NOMO-1 (cell line): ENCODE data around the gene ABL1.
"Not testable (repeated sequence)": the region's sequence is repeated elsewhere in the genome, so short reads cannot be mapped to it uniquely, and the experiment has no call there.

Experiments used
- DNase-seq, 2 experiments: peaks; one replicate each; lab custom pipeline; 2025; ENCODE audit not compliant: unreplicated experiment in 2 of 2; lab: John Stamatoyannopoulos, UW

Gene ABL1

DNA sequence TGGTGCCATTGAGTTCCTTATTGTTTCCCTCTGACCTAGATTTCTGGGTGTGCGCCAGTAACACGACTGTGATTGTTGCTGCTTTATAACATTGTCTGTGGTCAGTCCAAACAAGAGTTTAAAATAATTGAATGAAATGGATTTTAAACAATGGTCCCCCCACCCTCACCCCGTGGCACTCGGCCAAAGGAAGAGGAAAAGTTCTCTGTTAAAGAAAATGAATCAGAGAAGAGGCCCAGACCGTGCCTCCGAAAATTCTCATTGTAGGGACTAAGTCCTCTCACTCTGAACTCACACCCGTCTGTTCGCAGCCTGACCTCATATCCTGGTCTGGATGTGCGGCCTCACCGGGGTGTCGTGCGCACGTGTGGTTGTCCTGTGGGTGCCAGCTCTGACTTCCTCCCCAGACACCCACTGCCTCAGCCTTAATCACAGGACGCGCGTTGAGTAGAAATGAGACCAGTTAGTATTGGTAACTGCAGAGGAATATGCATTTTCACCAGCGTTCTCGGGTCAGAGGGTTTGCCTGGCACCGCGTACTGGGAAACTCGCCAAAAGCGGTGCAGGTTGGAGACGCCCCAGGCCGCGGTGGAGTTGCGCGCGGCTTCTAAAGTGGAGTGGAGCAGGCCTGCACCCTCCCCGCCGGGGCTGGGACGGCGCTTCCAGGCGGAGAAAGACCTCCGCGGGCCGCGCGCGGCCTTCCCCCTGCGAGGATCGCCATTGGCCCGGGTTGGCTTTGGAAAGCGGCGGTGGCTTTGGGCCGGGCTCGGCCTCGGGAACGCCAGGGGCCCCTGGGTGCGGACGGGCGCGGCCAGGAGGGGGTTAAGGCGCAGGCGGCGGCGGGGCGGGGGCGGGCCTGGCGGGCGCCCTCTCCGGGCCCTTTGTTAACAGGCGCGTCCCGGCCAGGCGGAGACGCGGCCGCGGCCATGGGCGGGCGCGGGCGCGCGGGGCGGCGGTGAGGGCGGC lies at the start of gene ABL1:
ABL1 (plus strand) TSS at position 884 of the 966 bp plus-strand sequence. CDS start 193 bp downstream, outside the sequence.
- peak; percentile 47 to 57 for DNase-seq

DNA sequence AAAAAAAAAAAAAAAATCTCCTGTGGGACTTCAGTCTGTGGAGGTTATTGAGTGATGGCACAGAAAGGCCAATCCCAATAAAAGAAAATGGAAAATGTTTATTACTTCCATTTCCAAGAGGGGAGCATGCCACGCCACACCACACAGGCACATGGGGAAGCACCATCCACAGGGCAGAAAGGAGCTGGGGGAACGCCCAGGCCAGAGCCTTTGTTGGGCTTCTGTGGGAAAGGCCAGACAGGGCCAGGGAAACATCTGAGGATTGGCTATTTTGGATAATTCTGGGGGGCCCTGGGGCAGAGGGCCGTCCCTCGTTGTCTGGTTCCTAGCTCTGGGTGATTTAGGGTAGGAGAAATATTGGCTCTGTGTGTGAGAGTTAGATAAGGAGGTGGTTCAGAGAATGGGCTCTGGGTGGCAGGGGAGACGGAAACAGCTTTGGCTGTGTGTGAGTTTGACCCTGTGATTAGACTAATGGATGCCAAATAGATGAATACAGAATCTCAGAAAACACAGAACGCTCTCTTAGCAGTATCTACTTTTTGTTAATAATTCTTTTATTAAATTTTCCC lies 49.0 kb upstream of the ABL1 start:
- DNase-seq: no peak

DNA sequence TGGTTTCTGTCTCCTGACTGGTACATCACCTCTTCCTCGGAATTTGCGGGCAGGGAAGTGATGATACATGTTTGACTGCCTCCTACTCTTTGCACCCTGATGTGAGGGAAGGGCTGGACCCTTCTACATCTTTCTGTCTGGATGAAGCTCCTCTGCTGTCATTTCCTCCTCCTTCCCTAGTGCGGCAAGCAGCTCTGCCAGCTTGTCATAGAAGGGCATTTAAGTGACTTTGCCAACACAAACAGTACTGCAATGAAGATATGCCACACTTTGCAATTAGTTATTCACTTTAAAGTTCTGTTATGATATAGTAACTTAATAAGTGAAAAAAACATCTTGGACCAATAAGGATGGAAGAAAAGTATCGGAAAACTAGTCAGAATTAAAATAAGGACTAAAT lies 48.5 kb upstream of the ABL1 start:
- no peak for DNase-seq

DNA sequence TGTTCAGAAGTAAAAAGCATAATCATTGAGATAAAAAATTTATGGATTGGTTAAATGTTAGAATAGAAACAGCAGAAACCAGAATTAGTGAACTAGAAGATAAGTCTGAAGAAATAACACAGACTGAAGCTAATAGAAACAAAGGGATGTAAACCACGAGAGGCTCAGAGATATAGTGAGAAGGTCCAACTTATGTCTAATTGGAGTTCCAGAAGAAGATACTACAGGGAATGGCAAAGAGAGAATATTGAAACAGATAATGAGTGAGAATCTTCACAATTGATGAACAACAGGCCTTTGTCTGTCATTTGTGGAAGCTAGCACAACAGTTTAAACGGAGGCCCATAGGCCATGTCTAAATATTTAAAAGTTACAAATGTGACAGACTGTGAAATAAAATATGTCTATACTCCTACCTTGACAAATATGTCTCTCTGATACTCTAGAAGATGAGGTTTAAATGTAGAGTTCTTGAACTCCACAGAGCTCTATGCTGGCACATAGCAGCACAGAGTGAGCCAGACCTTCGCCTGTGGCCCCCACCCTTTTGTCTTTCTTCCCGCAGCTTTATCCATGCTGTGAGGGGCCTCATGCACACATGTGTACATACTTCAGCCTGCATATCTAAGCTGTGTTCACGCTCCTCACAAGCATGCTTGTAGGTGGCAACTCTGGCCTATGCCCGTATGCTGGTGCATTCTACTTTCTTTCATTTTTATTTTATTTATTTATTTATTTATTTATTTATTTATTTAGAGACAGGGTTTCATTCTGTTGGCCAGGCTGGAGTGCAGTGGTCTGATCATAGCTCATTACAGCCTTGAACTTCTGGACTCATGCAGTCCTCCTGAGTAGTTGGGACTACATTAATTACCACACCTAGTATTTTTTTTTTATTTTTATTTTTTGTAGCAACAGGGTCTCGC lies 45.0 kb upstream of the ABL1 start:
- no peak for DNase-seq

DNA sequence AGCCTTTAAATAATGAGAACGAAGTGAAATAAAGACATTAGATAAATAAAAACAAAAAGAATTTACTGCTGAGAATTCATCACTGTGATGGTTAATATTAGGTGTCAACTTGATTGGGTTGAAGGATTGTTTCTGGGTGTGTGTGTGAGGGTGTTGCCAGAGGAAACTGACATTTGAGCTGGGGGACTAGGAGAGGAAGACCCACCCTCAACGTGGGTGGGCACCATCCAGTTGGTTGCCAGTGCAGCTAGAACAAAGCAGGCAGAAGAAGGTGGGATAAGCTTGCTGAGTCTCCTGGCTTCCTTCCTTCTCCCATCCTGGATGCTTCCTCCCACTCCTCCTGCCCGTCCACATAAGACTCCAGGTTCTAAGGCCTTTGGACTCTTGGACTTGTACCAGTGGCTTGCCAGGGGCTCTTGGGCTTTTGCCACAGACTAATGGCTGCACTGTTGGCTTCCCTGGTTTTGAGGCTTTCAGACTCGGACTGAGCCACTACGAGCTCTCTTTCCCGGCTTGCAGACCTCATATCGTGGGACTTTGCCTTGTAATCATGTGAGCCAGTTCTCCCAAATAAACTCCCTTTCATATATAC lies 43.7 kb upstream of the ABL1 start:
- no peak for DNase-seq

DNA sequence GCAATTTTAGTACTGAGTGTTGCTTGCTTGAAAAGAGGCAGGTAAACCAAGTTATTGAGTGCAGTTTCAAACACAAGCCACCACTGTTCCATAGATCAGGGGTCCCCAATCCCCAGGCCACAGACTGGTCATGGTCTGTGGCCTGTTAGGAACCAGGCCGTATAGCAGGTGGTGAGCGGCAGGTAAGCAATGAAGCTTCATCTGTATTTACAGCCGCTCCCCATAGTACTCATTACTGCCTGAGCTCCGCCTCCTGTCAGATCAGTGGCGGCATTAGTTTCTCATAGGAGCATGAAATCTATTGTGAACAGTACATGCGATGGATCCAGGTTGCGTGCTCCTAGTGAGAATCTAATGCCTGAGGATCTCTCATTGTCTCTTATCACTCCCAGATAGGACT lies 41.5 kb upstream of the ABL1 start:
- no peak for DNase-seq

DNA sequence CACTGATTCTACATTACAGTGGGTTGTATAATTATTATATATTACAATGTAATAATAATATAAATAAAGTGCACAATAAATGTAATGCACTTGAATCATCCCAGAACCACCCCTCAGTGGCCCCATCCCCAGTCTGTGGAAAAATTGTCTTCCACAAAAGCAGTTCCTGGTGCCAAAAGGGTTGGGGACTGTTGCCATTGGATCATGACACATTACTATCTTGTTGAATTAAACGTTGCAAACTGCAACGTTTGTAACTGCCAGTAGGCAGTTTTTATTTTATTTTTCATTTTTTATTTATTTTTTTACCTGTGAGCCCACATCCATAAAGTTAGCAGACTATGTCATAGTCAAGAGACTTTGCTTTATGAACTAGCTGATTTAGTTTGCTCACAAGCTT lies 41.0 kb upstream of the ABL1 start:
- DNase-seq: not testable (repeated sequence)

DNA sequence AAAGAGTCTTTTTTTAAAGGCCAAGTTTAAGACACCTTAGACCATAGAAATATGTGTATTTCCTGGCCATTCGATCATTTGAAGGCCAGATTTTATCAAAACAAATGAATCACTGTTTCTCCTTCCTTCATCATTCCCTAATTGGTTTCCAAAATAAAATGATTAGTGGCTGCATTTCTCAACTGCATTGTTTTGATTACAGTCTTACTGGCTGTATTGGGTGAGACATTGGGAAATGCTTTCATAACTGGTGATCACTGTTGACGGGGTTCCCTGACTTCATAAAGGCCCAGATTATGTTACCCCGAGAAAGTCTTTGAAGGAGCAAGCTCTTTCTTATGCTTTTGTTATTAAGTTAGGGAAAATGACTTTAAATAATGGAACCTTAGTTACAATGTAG lies 40.6 kb upstream of the ABL1 start:
- DNase-seq: not testable (repeated sequence)

DNA sequence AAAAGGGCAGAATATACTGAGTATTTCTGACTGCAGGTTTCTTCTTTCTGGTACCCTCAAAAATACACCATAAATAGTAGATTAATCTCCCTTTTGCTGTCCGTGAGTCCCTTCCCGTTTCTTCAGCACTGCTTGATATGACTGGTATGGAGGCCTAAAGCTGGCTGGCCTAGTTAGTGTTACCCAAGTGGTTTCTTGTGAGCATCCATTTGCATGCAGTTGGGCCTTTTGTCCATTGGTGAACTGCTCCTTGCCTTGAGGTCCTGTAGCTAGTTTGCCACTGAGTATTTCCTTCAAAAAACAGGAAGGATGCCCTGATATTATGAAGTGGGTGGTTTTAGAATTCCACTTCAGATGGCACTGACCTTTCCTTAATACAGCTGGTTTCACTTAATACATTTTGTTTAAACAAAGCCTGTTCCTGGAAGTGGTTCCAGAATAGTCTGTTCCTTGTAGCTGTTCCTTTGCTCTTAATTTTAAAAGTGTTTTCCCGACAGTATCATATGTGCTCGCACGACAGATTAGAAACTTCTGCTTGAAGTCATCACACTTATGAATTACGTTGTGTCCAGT lies 40.0 kb upstream of the ABL1 start:
- no peak for DNase-seq

DNA sequence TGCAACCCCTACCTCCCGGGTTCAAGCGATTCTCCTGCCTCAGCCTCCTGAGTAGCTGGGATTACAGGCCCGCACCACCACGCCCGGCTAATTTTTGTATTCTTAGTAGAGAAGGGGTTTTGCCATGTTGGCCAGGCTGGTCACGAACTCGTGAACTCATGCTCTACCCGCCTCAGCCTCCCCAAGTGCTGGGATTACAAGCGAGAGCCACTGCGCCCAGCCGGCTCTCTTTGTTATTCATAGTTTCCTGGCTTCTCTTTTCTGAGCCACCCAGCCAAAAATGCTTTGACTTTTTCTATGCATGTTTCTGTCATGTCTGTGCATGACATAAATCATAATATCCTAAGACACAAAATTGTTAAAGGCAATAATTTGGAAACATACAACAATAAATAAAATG lies 31.9 kb upstream of the ABL1 start:
- DNase-seq: not testable (repeated sequence)

DNA sequence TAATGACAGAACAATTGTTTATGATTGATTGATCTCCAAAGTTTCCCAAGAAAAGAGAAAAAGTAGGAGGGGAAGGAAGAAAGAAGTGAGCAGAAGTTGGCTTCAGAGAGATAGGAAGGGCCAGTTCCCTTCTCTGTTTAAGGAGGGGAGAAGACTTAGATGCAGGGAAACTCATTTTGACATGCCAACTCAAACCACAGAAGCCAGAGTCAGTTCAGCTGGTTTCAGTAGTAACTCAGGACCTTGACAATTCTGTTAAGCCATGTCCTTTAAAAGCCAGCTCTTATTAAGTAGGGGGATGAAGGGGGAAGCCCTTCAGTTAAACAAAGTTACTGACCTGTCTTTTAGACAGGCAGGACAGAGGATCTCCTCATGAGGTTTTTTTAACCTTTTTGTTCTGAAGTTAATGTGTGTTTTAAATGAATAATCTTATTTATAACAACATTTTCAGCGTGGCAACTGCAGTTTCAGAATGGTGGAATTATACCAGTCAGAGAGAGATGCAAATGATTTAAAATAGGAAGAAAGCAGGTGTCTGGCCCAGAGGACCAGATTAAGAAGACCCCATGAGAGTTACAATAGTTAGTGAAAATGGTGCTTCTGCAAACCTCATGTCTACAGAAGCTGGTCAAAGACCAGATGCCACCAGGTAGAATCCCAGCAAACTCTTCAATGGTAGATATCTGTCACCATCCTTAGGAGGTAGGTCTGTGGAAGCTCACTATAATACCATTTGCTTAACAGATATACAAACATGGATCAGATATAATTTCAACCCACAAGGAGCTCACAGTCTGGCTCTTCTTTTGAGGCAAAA lies 29.3 kb upstream of the ABL1 start:
- peak in 1 of 2 experiments; percentile 2 for DNase-seq

DNA sequence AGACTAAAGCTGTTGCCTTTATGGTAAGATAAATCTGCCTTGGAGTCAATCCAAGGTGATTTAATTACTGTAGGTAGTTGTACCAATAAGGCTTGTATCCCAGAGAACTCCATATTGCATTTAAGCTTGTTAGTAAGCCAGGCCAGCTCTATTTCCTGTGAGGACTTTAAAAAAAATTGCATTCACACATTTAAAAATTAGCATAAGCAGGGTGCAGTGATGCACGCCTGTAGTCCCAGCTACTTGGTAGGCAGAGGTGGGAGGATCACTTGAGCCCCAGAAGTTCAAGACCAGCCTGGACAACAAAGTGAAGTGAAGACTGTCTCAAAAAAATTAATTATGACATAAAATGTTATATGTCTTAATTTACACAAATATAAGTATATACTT lies 28.7 kb upstream of the ABL1 start:
- no peak for DNase-seq

DNA sequence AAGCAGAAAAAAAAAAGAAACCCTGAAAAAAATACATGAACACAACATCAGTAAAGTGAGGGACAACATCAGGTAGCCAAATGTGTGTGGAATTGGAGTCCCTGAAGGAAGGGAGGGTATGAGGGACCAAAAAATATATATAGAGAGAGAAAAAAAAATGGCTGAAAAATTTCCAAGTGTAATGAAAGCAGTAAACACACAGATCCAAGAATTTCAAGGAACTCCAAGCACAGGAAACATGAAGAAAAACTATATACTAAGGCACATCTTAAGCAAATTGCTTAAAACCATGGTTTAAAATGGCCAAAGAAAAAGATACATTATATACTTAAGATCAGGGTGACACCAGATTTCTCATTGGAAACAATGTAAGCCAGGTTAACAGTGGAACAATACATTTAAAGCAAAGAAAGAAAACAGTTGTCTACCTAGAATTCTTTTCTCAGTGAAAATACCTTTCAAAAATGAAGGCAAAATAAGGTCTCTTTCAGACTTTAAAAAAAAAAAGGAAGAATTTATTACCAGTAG lies 24.4 kb upstream of the ABL1 start:
- no peak for DNase-seq

DNA sequence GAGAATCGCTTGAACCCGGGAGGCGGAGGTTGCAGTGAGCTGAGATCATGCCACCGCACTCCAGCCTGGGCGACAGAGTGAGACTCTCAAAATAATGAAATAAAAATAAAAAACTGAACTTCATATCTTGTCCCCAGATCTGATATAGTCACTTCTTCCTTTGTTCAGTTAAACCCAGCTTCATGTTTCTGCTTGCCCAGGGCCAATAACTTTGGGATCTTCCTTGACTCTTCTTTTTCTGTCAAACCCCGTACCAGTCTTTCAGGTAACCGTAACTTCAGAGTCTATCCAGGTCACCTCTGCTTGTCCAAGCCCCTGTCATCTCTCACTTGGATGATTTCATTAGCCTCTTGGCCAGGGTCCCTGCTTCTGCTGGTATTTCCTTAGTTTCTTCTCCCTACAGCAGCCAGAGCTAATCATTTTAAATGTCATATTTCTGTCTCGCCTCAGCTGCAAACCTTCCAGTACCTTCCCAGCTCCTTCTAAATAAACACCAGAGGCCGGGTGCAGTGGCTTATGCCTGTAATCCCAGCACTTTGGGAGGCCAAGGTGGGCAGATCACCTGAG lies 19.7 kb upstream of the ABL1 start:
- DNase-seq: no peak

DNA sequence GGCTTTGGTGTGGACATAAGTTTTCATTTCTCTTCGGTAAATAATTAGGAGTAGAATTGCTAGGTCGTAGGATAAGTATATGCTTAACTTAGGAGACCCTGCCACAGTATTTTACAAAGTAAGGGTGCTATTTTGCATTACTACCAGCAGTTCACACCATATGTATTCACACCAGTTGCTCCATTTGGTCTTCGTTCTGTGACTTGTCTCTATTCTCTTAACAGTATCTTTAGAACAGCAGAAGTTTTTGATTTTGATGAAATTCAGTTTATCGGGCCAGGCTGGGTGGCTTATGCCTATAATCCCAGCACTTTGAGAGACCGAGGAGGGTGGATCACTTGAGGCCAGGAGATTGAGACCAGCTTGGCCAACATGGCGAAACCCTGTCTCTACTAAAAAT lies 17.1 kb upstream of the ABL1 start:
- DNase-seq: no peak

DNA sequence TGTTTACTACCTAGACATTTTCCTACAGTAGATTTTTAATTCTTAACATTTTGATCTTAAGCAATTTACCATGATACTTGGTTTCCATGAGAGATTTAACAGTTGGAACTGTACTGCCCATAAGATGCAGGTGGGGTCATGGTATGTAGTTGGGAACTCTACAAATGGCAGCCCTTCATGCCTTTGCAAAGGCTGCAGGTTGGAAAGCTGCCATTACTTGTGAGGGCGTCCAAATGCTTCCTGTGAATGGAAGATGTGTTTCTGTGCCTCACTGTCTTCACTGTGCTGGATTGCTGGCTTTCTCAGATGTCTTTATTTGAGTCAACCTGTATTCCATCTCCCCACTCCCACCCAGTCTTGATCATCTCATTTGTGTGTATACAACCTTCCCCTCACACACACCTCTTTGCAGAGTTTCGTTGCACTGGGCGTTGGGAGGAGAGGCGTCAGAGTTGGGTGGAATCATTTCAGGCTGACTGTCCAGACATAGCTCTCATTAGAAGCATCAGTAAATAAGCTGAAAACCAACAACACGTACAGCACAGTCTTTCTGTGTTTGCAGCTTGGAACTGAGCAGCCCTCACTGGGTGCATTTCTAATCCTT lies 14.8 kb upstream of the ABL1 start:
- no peak for DNase-seq

DNA sequence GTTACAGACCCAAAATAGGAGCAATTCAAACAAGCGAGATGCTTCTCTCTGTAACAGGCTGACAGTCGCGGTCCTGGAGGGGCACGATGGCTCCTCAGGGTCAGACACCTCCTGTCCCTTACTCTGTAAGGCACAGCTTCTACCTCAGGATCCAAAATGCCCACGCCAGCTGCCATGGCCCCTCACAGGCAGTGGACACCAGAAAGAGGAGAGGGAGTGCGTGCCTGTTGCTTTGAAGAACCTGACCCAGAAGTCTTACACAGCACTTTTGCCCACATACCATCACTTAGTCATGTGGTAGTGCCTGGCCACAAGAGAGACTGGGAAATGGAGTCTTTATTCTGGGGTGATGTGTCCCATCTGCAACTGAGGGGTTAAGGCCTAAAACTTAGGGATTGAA lies 11.6 kb upstream of the ABL1 start:
- no peak for DNase-seq

DNA sequence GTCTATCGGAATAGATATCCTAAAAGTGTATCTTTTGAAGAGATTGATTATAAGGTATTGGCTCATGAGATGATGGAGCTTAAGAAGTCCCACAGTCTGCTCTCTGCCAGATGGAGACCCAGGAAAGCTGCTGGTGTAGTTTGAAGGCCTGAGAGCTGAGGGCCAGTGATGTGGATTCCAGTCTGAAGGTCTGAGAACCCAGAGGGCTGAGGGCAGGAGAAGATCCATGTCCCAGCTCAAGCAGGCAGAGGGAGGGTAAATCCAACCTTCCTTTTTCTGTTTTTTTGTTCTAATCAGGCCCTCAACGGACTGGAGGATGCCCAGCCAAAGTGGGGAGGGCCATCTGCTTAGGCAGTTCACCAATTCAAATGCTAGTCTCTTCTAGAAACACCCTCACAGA lies 11.0 kb upstream of the ABL1 start:
- DNase-seq: no peak
